Kasumi-1 (cell line): ENCODE results near the gene PLEKHG2.
"Not testable (repeated sequence)": the region's sequence is repeated elsewhere in the genome, so short reads cannot be mapped to it uniquely, and the experiment has no call there.

ENCODE experiments used
- DNase-seq, 2 experiments: peaks; one replicate each; lab custom pipeline; 2025; lab: John Stamatoyannopoulos, UW

PLEKHG2 gene

DNA sequence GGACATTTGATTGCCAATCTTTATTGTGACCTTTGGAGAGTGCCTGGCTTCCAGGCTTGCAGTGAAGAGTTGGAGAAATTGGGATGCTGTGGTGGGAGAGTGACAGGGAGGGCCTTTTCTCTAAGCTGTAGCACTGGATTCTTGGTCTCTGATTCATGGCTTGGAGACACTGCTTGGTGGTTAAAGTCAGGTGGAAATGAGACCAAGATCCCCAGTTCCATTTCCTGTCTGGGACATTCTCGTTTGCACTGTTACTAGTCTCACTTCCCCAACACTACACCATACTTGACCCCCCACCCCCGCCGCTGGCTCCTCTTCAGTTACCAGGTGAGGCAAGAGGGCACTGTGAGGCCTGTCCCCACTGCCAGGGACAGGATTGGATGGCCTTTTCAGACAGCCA lies 35.8 kb downstream of the PLEKHG2 start:
- no peak for DNase-seq

GRCh38 chr19:39449116-39449797 lies 36.8 kb downstream of the PLEKHG2 start:
- no peak for DNase-seq

- DNase-seq: not testable (repeated sequence)
Measured at GRCh38 chr19:39451257-39451656, 38.8 kb downstream of the PLEKHG2 start.

- no peak for DNase-seq
Measured at GRCh38 chr19:39463403-39463802, 50.9 kb downstream of the PLEKHG2 start.

GRCh38 chr19:39465956-39466747 lies 53.7 kb downstream of the PLEKHG2 start:
- DNase-seq: no peak

DNA sequence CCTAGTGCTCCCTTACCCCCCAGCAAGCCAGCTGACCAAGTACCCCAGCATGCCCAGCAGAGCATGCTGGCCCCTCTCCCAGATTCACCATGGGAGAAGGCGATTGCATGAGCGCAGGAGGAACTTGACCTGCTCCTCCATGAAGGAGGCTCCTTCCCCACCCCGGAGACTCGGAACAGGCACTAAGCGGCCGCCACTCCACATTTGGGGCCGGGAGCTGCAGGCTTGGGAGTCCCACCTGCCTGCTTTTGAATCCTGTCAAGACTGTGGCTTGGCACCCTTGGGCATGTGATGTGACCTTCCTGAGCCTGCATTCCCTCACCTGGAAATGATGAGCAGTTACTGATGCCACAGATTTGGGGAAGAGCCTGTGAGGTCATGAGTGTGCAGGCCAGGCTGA lies 55.5 kb downstream of the PLEKHG2 start:
- no peak for DNase-seq

DNA sequence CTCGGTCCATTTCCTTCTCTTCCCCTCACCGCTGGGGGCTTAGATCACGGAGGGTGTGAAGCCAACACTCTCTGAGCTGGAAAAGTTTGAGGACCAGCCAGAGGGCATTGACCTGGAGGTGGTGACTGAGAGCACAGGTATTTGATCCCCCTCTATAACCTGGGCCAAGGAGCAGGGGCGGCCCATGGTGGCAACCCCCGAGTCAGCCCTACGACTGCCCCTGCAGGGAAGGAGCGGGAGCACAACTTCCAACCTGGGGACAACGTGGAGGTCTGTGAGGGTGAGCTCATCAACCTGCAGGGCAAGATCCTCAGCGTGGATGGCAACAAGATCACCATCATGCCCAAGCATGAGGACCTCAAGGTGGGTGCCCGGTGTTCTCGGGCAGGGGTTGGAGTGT lies 56.6 kb downstream of the PLEKHG2 start:
- no peak for DNase-seq

- no peak for DNase-seq
Measured at GRCh38 chr19:39469567-39469966, 57.1 kb downstream of the PLEKHG2 start.

DNA sequence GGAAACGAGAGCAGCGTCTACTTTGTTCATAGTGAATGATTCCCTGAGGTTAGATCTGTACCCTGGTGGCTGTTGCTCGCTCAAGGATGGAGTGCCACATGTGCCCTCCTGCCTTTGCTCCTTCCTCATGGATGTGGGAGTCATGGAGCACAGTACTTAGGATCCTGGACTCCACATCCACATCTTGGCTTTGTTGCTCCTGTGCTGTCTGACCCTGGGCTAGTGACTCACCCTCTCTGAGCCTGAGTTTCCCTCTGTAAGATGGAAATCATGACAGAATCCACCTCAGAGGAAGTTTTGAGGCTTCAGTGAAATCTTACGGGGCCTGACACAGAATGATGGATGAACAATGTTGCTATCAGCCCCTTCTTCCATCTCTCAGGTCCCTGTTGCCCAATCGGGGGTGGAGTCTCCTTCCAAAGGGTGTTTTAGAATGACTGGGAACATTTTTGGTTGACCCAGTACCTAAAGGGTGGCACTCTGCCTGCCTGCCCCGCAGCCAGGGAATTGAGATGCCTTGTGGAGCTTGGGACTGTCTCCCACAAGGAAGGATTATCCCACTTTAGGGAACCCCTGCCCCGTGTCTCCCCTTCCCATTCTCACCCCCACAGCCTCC lies 58.4 kb downstream of the PLEKHG2 start:
- no peak for DNase-seq

DNA sequence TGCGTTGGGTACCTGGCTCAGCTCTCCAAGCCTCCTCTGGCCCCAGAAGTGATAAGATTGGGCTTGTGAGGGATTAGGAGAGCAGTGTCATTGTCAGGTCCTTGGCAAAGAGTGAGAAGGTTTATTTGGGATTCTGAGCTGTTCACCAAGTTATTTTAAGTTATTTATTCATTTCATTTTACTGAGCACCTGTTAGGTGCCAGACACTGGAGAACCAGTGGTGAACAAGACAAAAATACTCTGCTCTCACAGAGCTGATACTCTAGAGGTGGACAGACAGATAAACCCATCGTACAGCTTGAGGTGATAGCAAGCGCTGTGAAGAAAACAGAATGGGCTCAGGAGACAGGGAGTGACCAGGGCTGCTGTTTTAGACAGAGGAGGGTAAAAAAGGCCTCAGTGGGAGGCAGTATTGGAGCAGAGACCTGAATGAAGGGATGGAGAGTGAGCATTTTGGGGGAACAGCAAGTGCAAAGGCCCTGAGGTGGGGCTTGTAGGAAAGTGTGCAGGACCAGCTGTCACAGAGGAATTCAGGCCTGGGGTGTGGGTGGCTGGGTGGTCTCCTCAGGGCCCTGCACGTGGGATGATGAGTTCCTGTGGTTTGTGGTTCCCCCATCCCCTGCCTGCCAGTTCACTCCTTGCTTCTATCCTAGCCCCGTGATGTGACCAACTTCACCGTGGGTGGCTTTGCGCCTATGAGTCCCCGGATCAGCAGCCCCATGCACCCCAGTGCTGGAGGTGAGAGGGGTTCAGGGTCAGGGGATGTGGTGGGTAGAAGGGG lies 59.5 kb downstream of the PLEKHG2 start:
- DNase-seq: no peak

- no peak for DNase-seq
Measured at GRCh38 chr19:39472746-39473442, 60.4 kb downstream of the PLEKHG2 start.

- DNase-seq: no peak
Measured at GRCh38 chr19:39473443-39473960, 61.0 kb downstream of the PLEKHG2 start.

DNA sequence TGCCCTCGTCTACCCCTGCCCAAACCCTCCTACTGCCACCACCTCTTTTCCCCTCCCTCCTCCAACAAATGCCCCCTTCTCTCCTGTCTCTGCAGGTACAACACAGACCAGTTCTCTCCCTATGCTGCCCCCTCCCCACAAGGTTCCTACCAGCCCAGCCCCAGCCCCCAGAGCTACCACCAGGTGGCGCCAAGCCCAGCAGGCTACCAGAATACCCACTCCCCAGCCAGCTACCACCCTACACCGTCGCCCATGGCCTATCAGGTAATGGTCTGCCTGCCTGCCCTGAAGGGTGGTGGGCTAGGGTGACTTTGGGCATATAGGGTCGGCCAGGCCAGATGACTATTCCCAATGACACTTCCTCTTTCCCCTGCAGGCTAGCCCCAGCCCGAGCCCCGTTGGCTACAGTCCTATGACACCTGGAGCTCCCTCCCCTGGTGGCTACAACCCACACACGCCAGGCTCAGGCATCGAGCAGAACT lies 61.7 kb downstream of the PLEKHG2 start:
- peak; percentile 32 to 34 for DNase-seq

GRCh38 chr19:39475748-39476147 lies 63.3 kb downstream of the PLEKHG2 start:
- no peak for DNase-seq
